Fibroblast of mammary gland (primary cell): ENCODE data around the gene ZFAND5.
A peak's percentile ranks its signal among the peaks of the same experiment; 100 is the strongest.

Source experiments
- DNase-seq: peaks from one replicate; pipeline ENCODE4 v3.0.0-alpha.2; 2010; ENCODE audit warnings: low read depth
- H3K4me3 ChIP-seq: 2 replicates; pipeline ENCODE4 v1.5.1; 2011; ENCODE audit warnings: low read depth, mild to moderate bottlenecking, low read length, moderate library complexity; ENCODE audit not compliant: control insufficient read depth
- TF ChIP-seq, protein P1 (sequence below): conservative IDR thresholded peaks from 2 replicates; pipeline ENCODE4 v1.5.1; 2011; ENCODE audit warnings: low read depth, low read length, inconsistent platforms; ENCODE audit not compliant: control insufficient read depth, insufficient read depth

The ZFAND5 gene

DNA sequence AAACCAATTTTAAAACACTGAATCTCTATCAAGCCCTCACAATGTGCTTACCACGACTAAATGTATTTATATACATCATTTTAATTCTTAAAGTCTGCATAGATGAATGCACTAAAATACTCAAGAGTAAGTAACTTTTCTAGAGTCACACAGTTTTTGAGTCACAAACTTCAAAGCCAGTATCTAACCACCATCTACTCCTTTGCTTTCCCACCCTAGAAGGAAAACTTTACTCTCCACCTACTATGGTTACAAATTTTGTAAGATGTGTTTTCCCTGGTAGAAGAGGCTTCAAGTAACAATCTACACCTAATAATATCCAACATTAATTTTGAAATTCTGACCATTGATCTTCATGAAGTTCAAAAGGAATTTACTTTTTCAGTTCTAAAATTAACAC lies 18.7 kb downstream of the ZFAND5 start:
- no peak for DNase-seq
- TF ChIP-seq, protein P1, sequence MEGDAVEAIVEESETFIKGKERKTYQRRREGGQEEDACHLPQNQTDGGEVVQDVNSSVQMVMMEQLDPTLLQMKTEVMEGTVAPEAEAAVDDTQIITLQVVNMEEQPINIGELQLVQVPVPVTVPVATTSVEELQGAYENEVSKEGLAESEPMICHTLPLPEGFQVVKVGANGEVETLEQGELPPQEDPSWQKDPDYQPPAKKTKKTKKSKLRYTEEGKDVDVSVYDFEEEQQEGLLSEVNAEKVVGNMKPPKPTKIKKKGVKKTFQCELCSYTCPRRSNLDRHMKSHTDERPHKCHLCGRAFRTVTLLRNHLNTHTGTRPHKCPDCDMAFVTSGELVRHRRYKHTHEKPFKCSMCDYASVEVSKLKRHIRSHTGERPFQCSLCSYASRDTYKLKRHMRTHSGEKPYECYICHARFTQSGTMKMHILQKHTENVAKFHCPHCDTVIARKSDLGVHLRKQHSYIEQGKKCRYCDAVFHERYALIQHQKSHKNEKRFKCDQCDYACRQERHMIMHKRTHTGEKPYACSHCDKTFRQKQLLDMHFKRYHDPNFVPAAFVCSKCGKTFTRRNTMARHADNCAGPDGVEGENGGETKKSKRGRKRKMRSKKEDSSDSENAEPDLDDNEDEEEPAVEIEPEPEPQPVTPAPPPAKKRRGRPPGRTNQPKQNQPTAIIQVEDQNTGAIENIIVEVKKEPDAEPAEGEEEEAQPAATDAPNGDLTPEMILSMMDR: no peak
- H3K4me3 ChIP-seq: no peak overlapping the region

DNA sequence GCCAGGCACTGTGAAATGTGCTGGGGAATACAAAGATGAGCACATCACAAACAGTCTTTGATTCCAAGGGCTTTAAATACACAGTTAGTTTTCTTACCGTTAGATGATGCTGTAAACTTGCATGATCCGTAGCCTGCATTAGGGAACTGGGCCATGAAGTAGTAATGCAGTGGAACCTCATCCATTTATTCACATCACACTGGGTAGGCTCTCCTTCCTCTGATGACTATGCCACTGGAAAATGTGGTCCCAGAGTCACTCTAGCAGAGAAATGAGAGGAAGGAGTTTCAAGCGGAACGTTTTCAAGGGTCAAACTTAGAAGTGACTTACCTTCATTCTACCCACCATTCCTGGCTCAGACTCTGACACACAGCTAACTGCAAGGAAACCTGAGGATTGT lies 26.4 kb downstream of the ZFAND5 start:
- DNase-seq: no peak
- H3K4me3 ChIP-seq: no peak overlapping the region
- TF ChIP-seq, protein P1: no peak

DNA sequence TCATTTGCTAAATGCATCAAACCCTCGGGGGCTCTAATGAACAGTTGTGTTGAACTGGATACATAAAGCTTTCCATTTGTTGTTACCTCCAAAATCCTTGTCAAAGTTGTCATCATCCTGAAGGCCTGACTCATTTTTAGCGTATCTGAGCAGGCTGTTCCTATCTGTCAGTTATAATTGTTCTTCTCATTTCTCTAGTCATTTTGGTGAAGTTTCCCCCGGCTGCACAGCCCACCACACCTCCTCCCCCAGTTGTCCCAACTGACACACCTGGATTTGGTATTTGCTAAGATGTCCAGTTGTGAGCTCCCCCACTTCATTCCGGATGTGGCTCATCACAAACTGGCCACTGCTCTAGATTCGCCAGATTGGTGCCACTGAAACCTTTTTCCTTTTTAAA lies 27.7 kb downstream of the ZFAND5 start:
- DNase-seq: no peak
- TF ChIP-seq, protein P1: no peak
- H3K4me3 ChIP-seq: no peak overlapping the region

DNA sequence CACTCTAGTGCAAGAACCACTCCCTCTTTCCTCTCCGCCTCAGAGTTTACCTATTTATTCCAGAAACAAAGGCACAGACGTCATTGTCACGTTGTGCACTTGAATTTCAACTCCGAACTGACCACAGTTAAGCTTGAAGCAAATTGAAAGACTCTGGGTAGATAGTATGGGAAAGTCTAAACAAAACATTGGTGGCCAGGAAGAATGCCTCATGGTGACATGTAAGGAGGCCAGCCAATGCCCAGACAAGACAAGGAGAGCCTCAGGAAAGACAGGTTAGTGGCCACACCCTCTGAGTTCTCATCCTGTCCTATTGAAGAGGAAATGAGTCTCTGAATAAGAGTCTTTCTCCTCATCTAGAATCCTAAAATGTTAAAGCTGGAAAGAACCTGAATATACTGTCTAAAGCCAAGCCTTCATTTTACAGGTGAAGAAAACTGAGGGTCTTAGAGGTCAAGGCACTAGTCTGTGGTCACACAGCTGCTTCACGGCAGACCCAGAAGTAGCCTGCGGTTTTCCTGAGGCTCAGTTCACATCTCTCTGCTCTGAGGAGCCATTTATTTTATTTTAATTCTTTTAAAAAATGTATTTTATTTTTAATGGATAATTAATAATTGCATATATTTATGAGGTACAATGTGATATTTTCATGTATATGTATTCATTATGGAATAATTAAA lies 30.2 kb downstream of the ZFAND5 start:
- DNase-seq: no peak
- TF ChIP-seq, protein P1: no peak
- H3K4me3 ChIP-seq: no peak overlapping the region

DNA sequence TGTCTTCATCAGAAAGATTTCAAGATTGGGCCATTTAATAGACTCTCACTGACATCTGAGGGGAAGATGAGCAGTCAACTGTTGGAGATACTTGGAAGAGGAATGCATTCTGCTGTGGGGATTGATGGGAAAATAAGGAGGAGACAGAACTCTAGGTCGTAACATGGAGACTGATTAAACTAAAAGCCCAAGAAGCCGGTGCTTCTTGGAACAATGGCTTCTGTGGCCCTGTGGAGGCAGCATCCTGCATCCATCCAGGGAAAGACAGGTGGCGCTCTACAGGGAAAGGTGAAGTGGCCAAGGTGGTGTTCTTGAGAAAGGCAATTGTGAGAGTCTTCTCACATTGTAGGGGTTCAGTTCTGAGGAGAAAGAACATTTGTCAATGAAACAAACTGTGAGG lies 31.3 kb downstream of the ZFAND5 start:
- no peak for DNase-seq
- no peak overlapping the region for H3K4me3 ChIP-seq
- TF ChIP-seq, protein P1: peak; percentile 16

DNA sequence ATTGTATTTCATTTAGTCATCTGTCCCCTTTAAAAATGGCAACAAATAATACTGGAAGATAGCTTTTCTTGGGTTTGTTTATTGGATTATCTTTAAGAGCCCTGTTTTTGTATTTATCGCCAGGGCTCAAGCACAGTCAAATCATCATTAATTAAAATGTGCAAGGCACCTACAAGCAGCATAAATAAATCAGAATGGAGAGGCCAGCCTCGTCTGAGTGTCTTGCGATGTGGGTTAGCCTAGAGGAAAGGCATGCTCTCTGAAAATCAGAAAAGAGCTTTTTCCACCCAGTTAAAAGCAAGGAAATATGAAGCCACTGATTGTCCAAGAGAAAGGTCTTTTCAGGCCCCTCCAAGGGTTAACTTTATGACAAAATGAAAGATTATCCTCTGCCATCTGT lies 31.8 kb downstream of the ZFAND5 start:
- TF ChIP-seq, protein P1: no peak

DNA sequence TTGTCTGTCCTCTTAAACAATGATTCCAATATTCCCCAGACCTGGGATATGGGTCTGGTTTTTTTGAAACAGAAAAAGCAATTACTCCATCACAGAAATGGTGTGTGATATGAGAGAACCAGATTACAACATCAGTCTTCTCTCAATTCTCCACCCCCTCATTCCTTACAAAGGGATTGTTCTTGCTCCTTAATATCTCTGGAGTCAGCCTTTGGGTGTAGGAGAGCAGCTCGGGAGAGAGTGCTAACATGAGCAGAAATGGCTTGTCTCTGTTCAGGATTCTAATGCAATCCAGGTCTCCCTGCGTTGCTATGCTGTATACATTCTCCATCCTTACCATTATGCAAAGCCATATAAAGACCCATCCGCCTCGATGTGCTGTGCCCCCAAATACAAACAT lies 32.7 kb downstream of the ZFAND5 start:
- H3K4me3 ChIP-seq: no peak overlapping the region
- no peak for DNase-seq
- TF ChIP-seq, protein P1: no peak

More for the DNA sequence above, 31.8 kb downstream of the ZFAND5 start:
- DNase-seq: no peak
- H3K4me3 ChIP-seq: no peak overlapping the region
